SU-DHL-6 (cell line): ENCODE data around the gene DOK6.

ENCODE experiments used
- H2AFZ ChIP-seq: fragments of 200-600 bp; sonication (generic); 2 replicates; pipeline ENCODE4 v1.6.1; 2014; ENCODE audit warnings: low read depth, mild to moderate bottlenecking, moderate library complexity, mixed read lengths, antibody characterized with exemption, low read length; ENCODE audit not compliant: severe bottlenecking
- H3F3A ChIP-seq: fragments of 200-600 bp; shearing (Covaris generic); 2 replicates; pipeline ENCODE4 v1.6.0; 2016; ENCODE audit warnings: antibody characterized with exemption, mild to moderate bottlenecking; ENCODE audit not compliant: insufficient read depth
- H3K27ac ChIP-seq: fragments of 200-600 bp; sonication (generic); 2 replicates; pipeline ENCODE4 v1.5.1; 2016; ENCODE audit warnings: low read depth, mild to moderate bottlenecking, low read length, moderate library complexity, mixed read lengths
- H3K27me3 ChIP-seq: fragments of 200-600 bp; sonication (generic), shearing (Covaris generic); 2 replicates; pipeline ENCODE4 v1.6.0; 2014; ENCODE audit warnings: mild to moderate bottlenecking, low read length
- H3K36me3 ChIP-seq: fragments of 200-600 bp; sonication (generic); 2 replicates; pipeline ENCODE4 v1.6.1; 2014; ENCODE audit warnings: mild to moderate bottlenecking, low read length, mixed read lengths
- H3K4me2 ChIP-seq: fragments of 300-600, 200-600 bp; shearing (Covaris generic), sonication (generic); 2 replicates; pipeline ENCODE4 v1.6.0; 2014; ENCODE audit warnings: low read length, low read depth, mild to moderate bottlenecking; ENCODE audit not compliant: poor library complexity, severe bottlenecking
- H3K4me3 ChIP-seq: fragments of 200-600 bp; sonication (generic); 2 replicates; pipeline ENCODE4 v1.5.1; 2014; ENCODE audit warnings: antibody characterized with exemption, low read length, mild to moderate bottlenecking, mixed read lengths; ENCODE audit not compliant: insufficient read depth, poor library complexity, severe bottlenecking
- H3K79me2 ChIP-seq: fragments of 200-600 bp; sonication (generic); 2 replicates; pipeline ENCODE4 v1.6.1; 2014; ENCODE audit warnings: mild to moderate bottlenecking, low read length, moderate library complexity; ENCODE audit not compliant: insufficient read depth
- H3K9ac ChIP-seq: fragments of 200-600 bp; sonication (generic); 2 replicates; pipeline ENCODE4 v1.7.0; 2014; ENCODE audit warnings: mild to moderate bottlenecking, low read length
- H3K9me2 ChIP-seq: fragments of 200-600 bp; sonication (generic); replicated peaks from 2 replicates; pipeline ENCODE4 v1.6.1; 2014; ENCODE audit warnings: low read length; ENCODE audit not compliant: insufficient read depth
- H3K9me3 ChIP-seq: fragments of 200-600 bp; sonication (generic); 2 replicates; pipeline ENCODE4 v1.6.1; 2014; ENCODE audit warnings: low read length, mixed read lengths; ENCODE audit not compliant: insufficient read depth
- H4K20me1 ChIP-seq: fragments of 200-600 bp; sonication (generic); 2 replicates; pipeline ENCODE4 v1.6.1; 2014; ENCODE audit warnings: low read depth, mild to moderate bottlenecking, antibody characterized with exemption, low read length, moderate library complexity, mixed read lengths
- EZH2phosphoT487 ChIP-seq: fragments of 200-600 bp; sonication (generic), shearing (Covaris generic); conservative IDR thresholded peaks from 2 replicates; pipeline ENCODE4 v1.6.1; 2018; ENCODE audit warnings: mild to moderate bottlenecking, antibody characterized with exemption, low read length, moderate library complexity, mixed read lengths
- TF ChIP-seq, protein P1 (sequence below): fragments of 200-600 bp; sonication (generic); IDR thresholded peaks from one replicate; pipeline ENCODE4 v1.5.1; 2017; ENCODE audit warnings: antibody characterized with exemption, mild to moderate bottlenecking, low read length, moderate library complexity; ENCODE audit not compliant: insufficient read depth, poor library complexity, severe bottlenecking

Gene DOK6

DNA sequence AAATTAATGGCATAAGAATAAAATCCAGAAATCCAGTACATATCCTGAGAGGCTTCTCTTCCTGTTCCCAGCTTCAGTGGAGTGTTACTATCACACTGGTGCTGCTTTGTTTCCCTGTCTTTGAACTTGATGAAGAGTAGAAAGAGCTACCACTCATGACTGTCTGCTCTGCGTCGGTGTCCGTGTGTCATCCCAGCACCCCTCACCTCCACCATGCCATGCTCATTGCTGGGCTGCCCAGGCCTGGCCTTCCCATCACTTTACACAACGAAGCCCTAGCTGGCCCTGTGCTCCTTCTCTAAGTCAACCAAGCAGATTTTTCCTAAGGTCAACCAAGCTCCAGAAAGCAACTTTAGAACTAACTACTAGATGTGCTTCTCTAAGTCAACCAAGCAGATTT, 215.4 kb downstream of the DOK6 start:
- Histone ChIP-seq H3K27ac (no peak overlapping the region), H2AFZ (no peak overlapping the region), H4K20me1 (no peaks in the 10 kb centered on the region), H3K79me2 (no peaks in the 10 kb centered on the region), H3K4me2 (no peak overlapping the region), H3K36me3 (no peaks in the 10 kb centered on the region), H3K9me2 (no peaks in the 10 kb centered on the region), H3K27me3 (no peaks in the 10 kb centered on the region), H3K9ac (no peak overlapping the region), H3K4me3 (no peak overlapping the region), H3K9me3 (no peaks in the 10 kb centered on the region), H3F3A (no peaks in the 10 kb centered on the region)
- no peak for TF ChIP-seq EZH2phosphoT487
- TF ChIP-seq, protein P1, sequence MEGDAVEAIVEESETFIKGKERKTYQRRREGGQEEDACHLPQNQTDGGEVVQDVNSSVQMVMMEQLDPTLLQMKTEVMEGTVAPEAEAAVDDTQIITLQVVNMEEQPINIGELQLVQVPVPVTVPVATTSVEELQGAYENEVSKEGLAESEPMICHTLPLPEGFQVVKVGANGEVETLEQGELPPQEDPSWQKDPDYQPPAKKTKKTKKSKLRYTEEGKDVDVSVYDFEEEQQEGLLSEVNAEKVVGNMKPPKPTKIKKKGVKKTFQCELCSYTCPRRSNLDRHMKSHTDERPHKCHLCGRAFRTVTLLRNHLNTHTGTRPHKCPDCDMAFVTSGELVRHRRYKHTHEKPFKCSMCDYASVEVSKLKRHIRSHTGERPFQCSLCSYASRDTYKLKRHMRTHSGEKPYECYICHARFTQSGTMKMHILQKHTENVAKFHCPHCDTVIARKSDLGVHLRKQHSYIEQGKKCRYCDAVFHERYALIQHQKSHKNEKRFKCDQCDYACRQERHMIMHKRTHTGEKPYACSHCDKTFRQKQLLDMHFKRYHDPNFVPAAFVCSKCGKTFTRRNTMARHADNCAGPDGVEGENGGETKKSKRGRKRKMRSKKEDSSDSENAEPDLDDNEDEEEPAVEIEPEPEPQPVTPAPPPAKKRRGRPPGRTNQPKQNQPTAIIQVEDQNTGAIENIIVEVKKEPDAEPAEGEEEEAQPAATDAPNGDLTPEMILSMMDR: no peak

DNA sequence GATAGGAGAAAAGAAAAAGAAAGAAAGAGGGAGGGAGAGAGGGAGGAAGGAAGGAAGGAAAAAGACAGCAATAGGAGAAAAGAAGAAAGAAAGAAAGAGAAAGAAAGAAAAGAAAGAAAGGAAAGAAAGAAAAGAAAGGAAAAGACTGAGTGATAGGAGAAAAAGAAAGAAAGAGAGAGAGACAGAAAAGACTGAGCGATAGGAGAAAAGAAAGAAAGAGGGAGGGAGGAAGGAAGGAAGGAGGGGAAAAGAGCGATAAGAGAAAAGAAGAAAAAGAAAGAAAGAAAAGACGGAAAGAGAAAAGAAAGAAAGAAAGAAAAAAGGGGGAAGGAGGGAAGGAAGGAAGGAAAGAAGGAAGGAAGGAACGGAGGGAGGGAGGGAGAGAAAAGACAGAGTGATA, 216.7 kb downstream of the DOK6 start:
- Histone ChIP-seq H3K4me3 (no peak overlapping the region), H3K9me3 (no peaks in the 10 kb centered on the region), H3K4me2 (no peak overlapping the region), H3K79me2 (no peaks in the 10 kb centered on the region), H3K27me3 (no peaks in the 10 kb centered on the region), H3K9ac (no peak overlapping the region), H2AFZ (no peak overlapping the region), H4K20me1 (no peaks in the 10 kb centered on the region), H3K27ac (no peak overlapping the region), H3F3A (no peaks in the 10 kb centered on the region), H3K36me3 (no peaks in the 10 kb centered on the region), H3K9me2 (no peaks in the 10 kb centered on the region)
- TF ChIP-seq, protein P1: no peak
- no peak for TF ChIP-seq EZH2phosphoT487

DNA sequence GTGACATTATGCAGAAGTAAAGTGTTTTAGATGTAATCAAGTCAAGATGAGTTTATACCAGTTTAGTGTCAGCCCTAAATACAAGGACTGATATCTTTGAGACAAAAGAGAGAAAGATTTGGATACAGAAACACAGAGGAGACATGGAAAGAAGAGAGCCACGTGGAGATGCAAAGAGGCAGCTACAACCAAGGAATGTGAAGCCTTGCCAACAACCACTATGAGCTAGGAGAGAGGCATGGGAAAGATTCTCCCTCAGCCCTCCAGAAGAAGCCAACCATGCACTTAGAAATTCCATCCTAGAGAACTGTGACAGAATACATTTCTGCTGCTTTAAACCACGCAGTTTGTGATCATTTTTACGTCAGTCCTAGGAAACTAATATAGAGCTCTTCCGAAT, 217.2 kb downstream of the DOK6 start:
- TF ChIP-seq EZH2phosphoT487: no peak
- TF ChIP-seq, protein P1: no peak
- Histone ChIP-seq H3K9me2 (no peaks in the 10 kb centered on the region), H3F3A (no peaks in the 10 kb centered on the region), H2AFZ (no peak overlapping the region), H3K4me2 (no peak overlapping the region), H3K4me3 (no peak overlapping the region), H3K9me3 (no peaks in the 10 kb centered on the region), H3K27ac (no peak overlapping the region), H3K36me3 (no peaks in the 10 kb centered on the region), H3K27me3 (no peaks in the 10 kb centered on the region), H4K20me1 (no peaks in the 10 kb centered on the region), H3K79me2 (no peaks in the 10 kb centered on the region), H3K9ac (no peak overlapping the region)

DNA sequence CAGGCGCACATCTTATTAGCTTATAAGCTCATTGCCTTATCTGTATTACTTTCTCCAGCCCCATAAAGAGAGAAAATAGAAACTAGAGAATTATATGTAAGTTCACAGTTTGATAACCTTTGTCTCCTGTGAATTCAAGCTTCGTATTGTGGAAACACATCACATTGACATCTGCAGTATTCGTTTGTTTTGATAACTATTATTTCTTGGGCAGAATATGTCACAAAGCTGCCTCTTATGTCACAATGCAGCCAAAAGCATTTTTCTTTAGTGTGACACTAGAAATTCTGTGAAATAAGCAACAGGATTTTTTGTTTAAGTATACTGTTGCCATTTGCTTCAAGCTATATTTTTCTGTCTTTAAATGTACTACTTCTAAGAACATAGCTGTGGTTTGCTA, 221.5 kb downstream of the DOK6 start:
- no peak overlapping the region for H2AFZ ChIP-seq
- no peak overlapping the region for H3K4me3 ChIP-seq
- H3K79me2 ChIP-seq: no peaks in the 10 kb centered on the region
- H3F3A ChIP-seq: no peaks in the 10 kb centered on the region
- no peaks in the 10 kb centered on the region for H3K9me2 ChIP-seq
- no peak overlapping the region for H3K27ac ChIP-seq
- no peak for TF ChIP-seq EZH2phosphoT487
- TF ChIP-seq, protein P1: no peak
- no peak overlapping the region for H3K4me2 ChIP-seq
- H3K9me3 ChIP-seq: no peaks in the 10 kb centered on the region
- no peak overlapping the region for H3K9ac ChIP-seq
- H3K27me3 ChIP-seq: no peaks in the 10 kb centered on the region
- no peaks in the 10 kb centered on the region for H3K36me3 ChIP-seq
- H4K20me1 ChIP-seq: no peaks in the 10 kb centered on the region
